Ovary (tissue), 3 donors: ENCODE results near the gene MT1X.

Source experiments
- EP300 ChIP-seq: sonication (generic); formaldehyde crosslinking; IDR thresholded peaks from one replicate; pipeline ENCODE4 v1.6.1; 2017; ENCODE audit warnings: antibody characterized with exemption
- POLR2A ChIP-seq: fragments of 450-650 bp; IDR thresholded peaks from one replicate; pipeline ENCODE4 v1.6.1; 2017; ENCODE audit warnings: antibody characterized with exemption, mild to moderate bottlenecking, moderate library complexity
- TF ChIP-seq, protein P1 (sequence below), 3 donors: fragments of 450-650 bp in 2 of 3; fragments of 200-600 bp in 1 of 3; IDR thresholded peaks; one replicate each; pipeline versions ENCODE4 v1.5.1 to v1.8.0; 2016 to 2022; ENCODE audit warnings: antibody characterized with exemption in 3 of 3, mild to moderate bottlenecking in 1 of 3
- donor health status: DM: no; HTN: no; CAD: no.

DNA sequence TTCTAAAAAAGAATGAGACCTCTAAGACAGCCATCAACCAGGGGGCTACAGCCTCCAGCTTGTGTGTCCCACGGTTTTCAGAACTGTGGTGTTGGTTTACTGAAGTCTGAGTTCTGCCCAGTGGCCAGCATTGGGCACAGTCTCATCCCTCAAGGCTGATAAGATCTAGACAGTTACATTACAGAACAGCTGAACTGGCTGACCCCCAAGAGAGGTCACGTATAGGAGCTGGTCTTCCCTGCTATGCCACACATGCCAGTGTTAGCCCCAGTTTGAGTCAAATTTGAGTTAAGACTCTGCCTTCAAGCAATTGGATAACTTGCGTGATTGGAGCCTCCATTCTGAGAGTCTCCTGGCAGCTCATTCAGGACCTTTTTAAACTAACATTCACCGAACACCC lies 32.9 kb downstream of the MT1X start:
- TF ChIP-seq, protein P1, sequence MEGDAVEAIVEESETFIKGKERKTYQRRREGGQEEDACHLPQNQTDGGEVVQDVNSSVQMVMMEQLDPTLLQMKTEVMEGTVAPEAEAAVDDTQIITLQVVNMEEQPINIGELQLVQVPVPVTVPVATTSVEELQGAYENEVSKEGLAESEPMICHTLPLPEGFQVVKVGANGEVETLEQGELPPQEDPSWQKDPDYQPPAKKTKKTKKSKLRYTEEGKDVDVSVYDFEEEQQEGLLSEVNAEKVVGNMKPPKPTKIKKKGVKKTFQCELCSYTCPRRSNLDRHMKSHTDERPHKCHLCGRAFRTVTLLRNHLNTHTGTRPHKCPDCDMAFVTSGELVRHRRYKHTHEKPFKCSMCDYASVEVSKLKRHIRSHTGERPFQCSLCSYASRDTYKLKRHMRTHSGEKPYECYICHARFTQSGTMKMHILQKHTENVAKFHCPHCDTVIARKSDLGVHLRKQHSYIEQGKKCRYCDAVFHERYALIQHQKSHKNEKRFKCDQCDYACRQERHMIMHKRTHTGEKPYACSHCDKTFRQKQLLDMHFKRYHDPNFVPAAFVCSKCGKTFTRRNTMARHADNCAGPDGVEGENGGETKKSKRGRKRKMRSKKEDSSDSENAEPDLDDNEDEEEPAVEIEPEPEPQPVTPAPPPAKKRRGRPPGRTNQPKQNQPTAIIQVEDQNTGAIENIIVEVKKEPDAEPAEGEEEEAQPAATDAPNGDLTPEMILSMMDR (IDR thresholded peaks at IDR 0.05), result no peak
- TF ChIP-seq EP300 (no peak), POLR2A (no peak)
